Activated CD8-positive, alpha-beta T cell treated with anti-CD3 and anti-CD28 coated beads for 36 hours (primary cell): ENCODE measurements around the gene STING1. TPM values are rescaled to one million over a fixed set of nuclear protein-coding genes. Genes with fewer than 3 reads are reported as not detected.

ENCODE experiments used
- ATAC-seq: fragments of 200-7000 bp; cut with Tn5 transposase; one replicate; pipeline ENCODE4 v1.10.0; 2021; ENCODE audit warnings: mild to moderate bottlenecking, moderate library complexity
- CTCF ChIA-PET: fragments of 350-600 bp; sonication (Branson Sonifier 250); formaldehyde crosslinking; loops from one replicate; lab custom pipeline; 2021; ENCODE audit warnings: antibody characterized with exemption; lab: Charles Lee
- POLR2A ChIA-PET: fragments of 350-600 bp; sonication (Branson Sonifier 250); formaldehyde crosslinking; loops from one replicate; lab custom pipeline; 2021; ENCODE audit warnings: antibody characterized with exemption; lab: Charles Lee
- DNase-seq: peaks from one replicate; pipeline ENCODE4 v3.0.0-alpha.2; 2020
- H3K27ac Mint-ChIP-seq: one replicate; pipeline ENCODE4 v1.8.0; 2021; ENCODE audit warnings: mild to moderate bottlenecking, mixed read lengths
- H3K27me3 Mint-ChIP-seq: one replicate; pipeline ENCODE4 v1.8.0; 2021; ENCODE audit warnings: mixed read lengths
- H3K36me3 Mint-ChIP-seq: one replicate; pipeline ENCODE4 v1.8.0; 2021; ENCODE audit warnings: low read depth, mixed read lengths
- H3K4me1 Mint-ChIP-seq: one replicate; pipeline ENCODE4 v1.8.0; 2021; ENCODE audit warnings: low read depth, mixed read lengths
- H3K4me3 Mint-ChIP-seq: one replicate; pipeline ENCODE4 v1.8.0; 2021; ENCODE audit warnings: mild to moderate bottlenecking, moderate library complexity, mixed read lengths
- H3K9me3 Mint-ChIP-seq: one replicate; pipeline ENCODE4 v1.8.0; 2021; ENCODE audit warnings: mixed read lengths
- CTCF ChIP-seq: fragments of 200-600 bp; IDR thresholded peaks from one replicate; pipeline ENCODE4 v1.8.0; 2022; ENCODE audit warnings: antibody characterized with exemption, mild to moderate bottlenecking
- intact Hi-C: fragments of 100-400 bp; cut with micrococcal nuclease; formaldehyde crosslinking; loops from one replicate; pipeline ENCODE4 v1.10.0; 2022
- total RNA-seq, 2 experiments: library from RNA; stranded (reverse); gene quantifications; one replicate each; pipeline ENCODE4 v1.2.3, GENCODE V29; 2021

The STING1 gene
- total RNA-seq, 2 experiments from 2014 or later: 43.7 to 46.3 TPM

DNA sequence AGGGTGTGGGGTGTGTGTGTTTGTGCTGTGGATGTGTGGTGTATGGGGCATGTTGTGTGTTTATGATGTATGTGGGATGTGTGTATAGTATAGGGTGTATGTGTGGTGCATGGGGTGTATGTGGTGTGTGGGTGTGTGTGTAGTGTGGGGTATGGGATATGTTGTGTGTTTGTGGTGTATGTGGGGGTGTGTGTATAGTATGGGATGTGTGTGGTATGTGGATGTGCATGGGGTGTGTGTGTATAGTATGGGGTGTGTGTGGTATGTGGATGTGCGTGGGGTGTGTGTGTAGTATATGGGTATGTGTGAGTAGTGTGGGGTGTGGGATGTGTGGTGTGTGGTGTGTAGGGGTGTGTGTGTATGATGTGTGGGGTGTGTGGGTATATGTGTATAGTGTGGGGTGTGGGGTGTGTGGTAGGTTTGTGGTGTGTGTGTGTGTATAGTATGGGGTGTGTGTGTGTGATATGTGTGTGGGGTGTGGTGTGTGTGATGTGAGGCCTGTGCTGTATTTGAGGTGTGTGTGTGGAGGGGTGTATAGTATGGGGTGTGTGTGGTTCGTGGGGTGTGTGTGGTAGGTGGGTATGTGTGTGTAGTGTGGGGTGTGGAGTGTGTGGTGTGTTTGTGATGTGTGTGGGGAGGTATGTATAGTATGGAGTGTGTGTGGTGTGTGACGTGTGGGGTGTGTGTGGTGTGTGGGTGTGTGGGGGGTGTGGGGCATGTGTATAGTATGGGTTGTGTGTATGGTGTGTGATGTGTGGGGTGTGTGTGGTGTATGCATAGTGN lies 30.5 kb downstream of the STING1 start:
- Mint-ChIP-seq H3K27me3 (no peaks in the 10 kb centered on the region), H3K4me3 (no peak overlapping the region), H3K36me3 (no peaks in the 10 kb centered on the region), H3K27ac (no peak overlapping the region), H3K9me3 (no peaks in the 10 kb centered on the region), H3K4me1 (peaks cover 37% of the 10 kb centered on the region)
- ChIA-PET CTCF (no interaction called here), POLR2A (no interaction called here)
- DNase-seq (no peak), ATAC-seq (no peak)
- intact Hi-C loops: no loop called here
- TF ChIP-seq CTCF: no peak

DNA sequence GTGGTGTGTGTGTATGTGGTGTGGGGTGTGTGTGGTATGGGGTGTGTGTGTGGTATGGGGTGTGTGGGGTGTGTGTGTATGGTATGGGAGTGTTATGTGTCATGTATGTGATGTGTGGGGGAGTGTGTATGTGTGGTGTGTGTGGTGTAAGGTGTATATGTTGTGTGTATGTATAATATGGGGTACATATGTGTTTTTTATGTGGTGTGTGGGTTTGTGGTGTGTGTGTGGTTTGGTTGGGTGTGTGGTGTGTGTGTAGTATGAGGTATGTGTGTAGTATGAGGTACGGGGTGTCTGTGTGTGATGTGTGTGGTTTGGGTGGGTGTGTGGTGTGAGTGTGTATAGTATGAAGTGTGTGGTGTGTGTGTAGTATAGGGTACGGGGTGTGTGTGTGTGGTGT lies 31.4 kb downstream of the STING1 start:
- no peak for TF ChIP-seq CTCF
- Mint-ChIP-seq H3K4me3 (no peak overlapping the region), H3K27me3 (no peaks in the 10 kb centered on the region), H3K27ac (no peak overlapping the region), H3K4me1 (peaks cover 41% of the 10 kb centered on the region), H3K9me3 (no peaks in the 10 kb centered on the region), H3K36me3 (no peaks in the 10 kb centered on the region)
- CTCF ChIA-PET: no interaction called here
- ATAC-seq (no peak), DNase-seq (peak; percentile 28)
- POLR2A ChIA-PET: interaction anchor here (1.2 kb wide), 1 partner anchor 8 kb away, joined by 4 read pairs; no protein-coding TSS in a partner anchor
- intact Hi-C loops: no loop called here

DNA sequence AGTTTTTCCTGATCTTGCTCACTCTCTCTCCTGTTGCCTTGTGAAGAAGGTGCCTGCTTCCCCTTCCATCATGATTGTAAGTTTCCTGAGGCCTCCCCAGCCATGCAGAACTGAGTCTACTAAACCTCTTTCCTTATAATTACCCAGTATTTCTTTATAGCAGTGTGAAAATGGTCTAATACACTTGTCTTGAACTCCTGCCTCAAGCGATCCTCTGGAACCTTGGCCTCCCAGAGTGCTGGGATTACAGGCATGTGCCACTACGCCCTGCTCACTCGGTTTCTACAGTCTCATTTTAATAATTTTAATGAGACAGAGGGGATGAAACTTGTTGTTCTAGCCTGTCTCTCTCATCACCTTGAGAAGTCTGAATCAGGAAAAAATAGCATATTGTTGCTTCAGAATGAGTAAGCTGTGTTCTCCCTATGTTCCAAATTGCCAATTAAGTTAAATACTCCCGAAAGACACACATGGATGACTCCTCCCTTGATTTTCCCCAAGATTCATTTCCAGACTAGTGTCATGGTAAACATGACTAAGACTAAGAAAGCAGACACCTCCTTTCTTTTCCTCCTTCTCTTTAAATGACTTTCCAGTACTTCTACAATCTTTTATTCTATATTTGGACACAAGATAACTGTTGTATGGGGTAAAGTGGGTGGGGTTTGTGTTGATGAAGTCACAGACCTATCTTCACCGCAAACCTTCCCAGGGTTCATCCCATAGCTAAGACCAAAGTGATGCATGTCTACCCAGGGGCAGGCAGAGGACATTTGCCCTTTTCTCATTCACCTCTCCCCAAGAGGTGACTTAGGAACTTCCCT lies 35.4 kb downstream of the STING1 start:
- ChIA-PET CTCF (interaction anchor here (0.7 to 1.5 kb wide), 6 partner anchors 10 to 65 kb away, joined by 3 to 5 read pairs (median 3); no protein-coding TSS in a partner anchor), POLR2A (interaction anchor here (1.2 to 2.6 kb wide), 9 partner anchors 9 to 34 kb away, joined by 3 to 12 read pairs (median 5); partner anchors contain the start of gene SMIM33)
- no peak for TF ChIP-seq CTCF
- peak; percentile 58 for DNase-seq
- Mint-ChIP-seq H3K4me1 (peaks cover 48% of the 10 kb centered on the region), H3K27me3 (no peaks in the 10 kb centered on the region), H3K27ac (peak overlapping the region; percentile 85), H3K36me3 (no peaks in the 10 kb centered on the region), H3K9me3 (no peaks in the 10 kb centered on the region), H3K4me3 (no peak overlapping the region)
- intact Hi-C loops: no loop called here
- ATAC-seq: peak; percentile 72

- Mint-ChIP-seq H3K4me1 (peaks cover 48% of the 10 kb centered on the region), H3K4me3 (no peak overlapping the region), H3K36me3 (no peaks in the 10 kb centered on the region), H3K9me3 (no peaks in the 10 kb centered on the region), H3K27ac (peak overlapping the region; percentile 50), H3K27me3 (no peaks in the 10 kb centered on the region)
- no peak for TF ChIP-seq CTCF
- ChIA-PET CTCF (interaction anchor here (0.5 to 1.3 kb wide), 4 partner anchors 9 to 68 kb away, joined by 3 to 4 read pairs (median 4); no protein-coding TSS in a partner anchor), POLR2A (interaction anchor here (0.6 to 4.7 kb wide), 7 partner anchors 9 to 406 kb away, joined by 3 to 26 read pairs (median 4); partner anchors contain the start of gene STING1)
- ATAC-seq (no peak), DNase-seq (no peak)
- intact Hi-C loops: no loop called here
These were observed 37.0 kb downstream of the STING1 start for GRCh38 chr5:139445325-139446170.
